HepG2 (cell line): Measurements from ENCODE around the gene ARL5A. TPM values are rescaled to one million over a fixed set of nuclear protein-coding genes. Genes with fewer than 3 reads are reported as not detected.
A peak's percentile ranks its signal among the peaks of the same experiment; 100 is the strongest.

Experiments
- ARNT ChIP-seq: fragments of 450-650 bp; IDR thresholded peaks from 2 replicates; pipeline ENCODE4 v1.6.1; 2017
- ARNTL ChIP-seq: sonication (generic); formaldehyde crosslinking; IDR thresholded peaks from 2 replicates; pipeline ENCODE4 v1.4.0; 2020; ENCODE audit warnings: mild to moderate bottlenecking, missing genetic modification reagents
- GABPA ChIP-seq, 2 experiments: IDR thresholded peaks; 2 replicates each; pipeline ENCODE4 v1.6.1; 2011 to 2016; ENCODE audit warnings: low read depth in 2 of 2, low read length in 1 of 2, missing biosample characterization in 1 of 2, missing genetic modification characterization in 1 of 2
- HIVEP1 ChIP-seq: sonication (generic); formaldehyde crosslinking; IDR thresholded peaks from 2 replicates; pipeline ENCODE4 v1.4.0; 2020; ENCODE audit warnings: mild to moderate bottlenecking, missing genetic modification reagents
- JDP2 ChIP-seq: sonication (generic); formaldehyde crosslinking; IDR thresholded peaks from 2 replicates; pipeline ENCODE4 v1.8.1; 2022; ENCODE audit warnings: missing genetic modification reagents, borderline replicate concordance
- NFIC ChIP-seq: IDR thresholded peaks from 2 replicates; pipeline ENCODE4 v1.6.1; 2012; ENCODE audit warnings: mild to moderate bottlenecking, low read length, inconsistent platforms
- NFRKB ChIP-seq: fragments of 450-650 bp; IDR thresholded peaks from 2 replicates; pipeline ENCODE4 v1.6.1; 2017
- PHF20 ChIP-seq: sonication (generic); formaldehyde crosslinking; IDR thresholded peaks from 2 replicates; pipeline ENCODE4 v1.5.0; 2020; ENCODE audit warnings: mild to moderate bottlenecking, missing genetic modification reagents
- PHF5A ChIP-seq: IDR thresholded peaks from one replicate; pipeline ENCODE4 v1.6.1; 2018; ENCODE audit warnings: low read depth, missing genetic modification reagents; ENCODE audit not compliant: unreplicated experiment
- RXRA ChIP-seq: sonication (generic); formaldehyde crosslinking; IDR thresholded peaks from 2 replicates; pipeline ENCODE4 v1.5.1; 2020; ENCODE audit warnings: missing genetic modification reagents
- SIN3A ChIP-seq: IDR thresholded peaks from 2 replicates; pipeline ENCODE4 v1.6.1; 2011; ENCODE audit warnings: low read depth, mild to moderate bottlenecking, control low read depth, low read length, borderline replicate concordance
- SIN3B ChIP-seq: fragments of 150-350 bp; IDR thresholded peaks from 2 replicates; pipeline ENCODE4 v1.6.1; 2014; ENCODE audit warnings: low read length
- SIX4 ChIP-seq: sonication (generic); formaldehyde crosslinking; IDR thresholded peaks from 2 replicates; pipeline ENCODE4 v1.4.0; 2020; ENCODE audit warnings: missing genetic modification reagents
- SNRNP70 ChIP-seq: fragments of 200-400 bp; formaldehyde crosslinking; IDR thresholded peaks from 2 replicates; pipeline ENCODE4 v1.6.1; 2017; ENCODE audit warnings: mild to moderate bottlenecking, low read depth, low read length, moderate library complexity
- SUZ12 ChIP-seq: fragments of 150-350 bp; IDR thresholded peaks from 2 replicates; pipeline ENCODE4 v1.6.1; 2014; ENCODE audit warnings: low read depth, low read length
- TCF7L2 ChIP-seq: IDR thresholded peaks from 2 replicates; pipeline ENCODE4 v1.6.1; 2011; ENCODE audit warnings: mild to moderate bottlenecking, low read depth, low read length, moderate library complexity
- ZNF205 ChIP-seq: IDR thresholded peaks from 2 replicates; pipeline ENCODE4 v1.6.1; 2018; ENCODE audit warnings: missing biosample characterization, missing genetic modification reagents
- ZNF333 ChIP-seq: sonication (generic); formaldehyde crosslinking; IDR thresholded peaks from 2 replicates; pipeline ENCODE4 v1.4.0; 2020; ENCODE audit warnings: mild to moderate bottlenecking, missing genetic modification reagents, borderline replicate concordance
- ZNF34 ChIP-seq: sonication (generic); formaldehyde crosslinking; IDR thresholded peaks from 2 replicates; pipeline ENCODE4 v1.4.0; 2020; ENCODE audit warnings: mild to moderate bottlenecking, missing genetic modification reagents, borderline replicate concordance
- ZNF883 ChIP-seq: sonication (generic); formaldehyde crosslinking; IDR thresholded peaks from 2 replicates; pipeline ENCODE4 v1.5.1; 2020; ENCODE audit warnings: mild to moderate bottlenecking, missing genetic modification reagents; ENCODE audit errors: not compliant biosample characterization
- polyA plus RNA-seq, 8 experiments: library from polyadenylated mRNA; depleted of rRNA in 3 of 8; stranded (reverse) in 7 of 8; unstranded in 1 of 8; fragments of >200 nt; fragmentation: Illumina TruSeq in 4 of 8; extraction: Trizol in 4 of 8; gene quantifications; 2 replicates each; pipeline versions ENCODE4 v1.2.1 to v1.2.3, GENCODE V29; 2011 to 2016; ENCODE audit warnings: low read depth in 4 of 8, missing spikeins in 1 of 8, mixed read lengths in 1 of 8; ENCODE audit not compliant: insufficient read depth in 1 of 8
- total RNA-seq, 5 experiments: library from RNA; depleted of rRNA; stranded (reverse); fragments of >200 nt; fragmentation: Illumina TruSeq; extraction: Trizol; gene quantifications; 2 replicates each; pipeline ENCODE4 v1.2.3, GENCODE V29; 2016; ENCODE audit warnings: low read depth in 1 of 5
- TF ChIP-seq, protein P1 (sequence below): sonication (generic); formaldehyde crosslinking; IDR thresholded peaks from 2 replicates; pipeline ENCODE4 v1.5.0; 2020; ENCODE audit warnings: missing genetic modification reagents
- TF ChIP-seq, protein P2 (sequence below): sonication (generic); formaldehyde crosslinking; IDR thresholded peaks from 2 replicates; pipeline ENCODE4 v1.8.1; 2023; ENCODE audit warnings: missing genetic modification reagents, inconsistent platforms, borderline replicate concordance
- TF ChIP-seq, protein P3 (sequence below): sonication (generic); formaldehyde crosslinking; IDR thresholded peaks from 2 replicates; pipeline ENCODE4 v1.4.0; 2020; ENCODE audit warnings: missing genetic modification reagents, borderline replicate concordance
- TF ChIP-seq, protein P4 (sequence below): sonication (generic); formaldehyde crosslinking; IDR thresholded peaks from 2 replicates; pipeline ENCODE4 v1.4.0; 2020; ENCODE audit warnings: mild to moderate bottlenecking, missing genetic modification reagents

The ARL5A gene
- total and polyA plus RNA-seq, 2 of the 13 experiments (the other 11 are each of a cell fraction or from before 2014, with no cell fraction given) = 47.5 to 149 TPM

DNA sequence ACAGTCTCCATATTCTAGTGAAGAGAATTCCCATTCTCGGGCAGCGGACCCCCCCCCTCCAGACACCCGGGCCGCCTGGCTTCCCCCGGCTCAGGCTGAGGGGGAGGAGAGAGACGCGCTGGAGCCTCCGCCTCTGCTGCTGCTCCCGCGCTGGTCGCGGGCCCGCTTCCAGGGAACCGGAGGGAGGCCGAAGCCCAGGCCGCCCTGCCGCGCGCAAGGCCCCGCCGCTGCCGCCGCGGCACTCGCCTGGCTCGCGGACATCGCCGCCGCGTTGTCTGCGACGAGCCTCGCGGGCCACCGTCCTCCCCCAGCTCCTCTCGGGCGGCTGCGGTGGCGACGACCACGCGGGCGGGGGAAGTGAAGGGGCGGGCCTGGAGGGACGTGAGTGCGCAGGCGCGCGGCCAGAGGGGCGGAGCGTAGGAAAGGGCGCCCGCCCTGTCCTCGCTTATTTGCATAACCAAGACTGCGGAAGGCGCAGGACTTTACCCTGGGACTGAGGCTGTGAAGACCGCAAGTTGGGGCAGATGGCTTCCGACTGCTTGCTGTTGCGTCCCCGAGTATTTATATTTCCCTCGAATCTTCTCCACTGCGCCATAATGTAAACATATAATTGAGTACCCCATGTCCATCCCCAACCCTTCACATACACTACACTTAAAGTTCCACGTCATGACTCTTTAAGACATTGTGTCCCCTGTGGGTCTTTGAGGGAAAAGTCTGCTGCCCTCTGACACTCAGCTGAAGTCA is at the start of gene ARL5A (continued):
- TF ChIP-seq, protein P1, sequence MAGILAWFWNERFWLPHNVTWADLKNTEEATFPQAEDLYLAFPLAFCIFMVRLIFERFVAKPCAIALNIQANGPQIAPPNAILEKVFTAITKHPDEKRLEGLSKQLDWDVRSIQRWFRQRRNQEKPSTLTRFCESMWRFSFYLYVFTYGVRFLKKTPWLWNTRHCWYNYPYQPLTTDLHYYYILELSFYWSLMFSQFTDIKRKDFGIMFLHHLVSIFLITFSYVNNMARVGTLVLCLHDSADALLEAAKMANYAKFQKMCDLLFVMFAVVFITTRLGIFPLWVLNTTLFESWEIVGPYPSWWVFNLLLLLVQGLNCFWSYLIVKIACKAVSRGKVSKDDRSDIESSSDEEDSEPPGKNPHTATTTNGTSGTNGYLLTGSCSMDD (CRISPR knock-in tag) = no peak
- TF ChIP-seq SIX4 (CRISPR knock-in tag) = no peak
- peak; percentile 54; the same call in 1 of the 2 replicates for TF ChIP-seq ZNF34 (CRISPR knock-in tag)
- no peak for TF ChIP-seq NFIC
- no peak for TF ChIP-seq ARNT
- TF ChIP-seq ZNF883 (CRISPR knock-in tag) = peak; percentile 8
- TF ChIP-seq HIVEP1 (CRISPR knock-in tag) = no peak
- no peak; the same call in 1 of the 2 replicates for TF ChIP-seq JDP2
- no peak for TF ChIP-seq PHF5A (CRISPR knock-in tag)
- TF ChIP-seq ZNF205 (CRISPR knock-in tag) = no peak; the same call in none of the 2 replicates
- no peak for TF ChIP-seq GABPA (IDR thresholded peaks at IDR 0.05; ENCODE audit: low read depth, low read length)
- TF ChIP-seq GABPA (CRISPR knock-in tag; IDR thresholded peaks at IDR 0.05; ENCODE audit: low read depth) = no peak
- TF ChIP-seq SUZ12 = no peak
- TF ChIP-seq SIN3A = peak; percentile 90; the same call in 1 of the 2 replicates
- no peak for TF ChIP-seq ARNTL
- TF ChIP-seq PHF20 = peak; percentile 46
- TF ChIP-seq SIN3B = no peak
- no peak for TF ChIP-seq SNRNP70
- peak; percentile 83; the same call in 1 of the 2 replicates for TF ChIP-seq ZNF333
- TF ChIP-seq NFRKB = no peak
- TF ChIP-seq RXRA = no peak
- TF ChIP-seq, protein P2, sequence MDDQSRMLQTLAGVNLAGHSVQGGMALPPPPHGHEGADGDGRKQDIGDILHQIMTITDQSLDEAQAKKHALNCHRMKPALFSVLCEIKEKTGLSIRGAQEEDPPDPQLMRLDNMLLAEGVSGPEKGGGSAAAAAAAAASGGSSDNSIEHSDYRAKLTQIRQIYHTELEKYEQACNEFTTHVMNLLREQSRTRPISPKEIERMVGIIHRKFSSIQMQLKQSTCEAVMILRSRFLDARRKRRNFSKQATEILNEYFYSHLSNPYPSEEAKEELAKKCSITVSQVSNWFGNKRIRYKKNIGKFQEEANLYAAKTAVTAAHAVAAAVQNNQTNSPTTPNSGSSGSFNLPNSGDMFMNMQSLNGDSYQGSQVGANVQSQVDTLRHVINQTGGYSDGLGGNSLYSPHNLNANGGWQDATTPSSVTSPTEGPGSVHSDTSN (CRISPR knock-in tag) = peak; percentile 31; the same call in 1 of the 2 replicates
- TF ChIP-seq, protein P3, sequence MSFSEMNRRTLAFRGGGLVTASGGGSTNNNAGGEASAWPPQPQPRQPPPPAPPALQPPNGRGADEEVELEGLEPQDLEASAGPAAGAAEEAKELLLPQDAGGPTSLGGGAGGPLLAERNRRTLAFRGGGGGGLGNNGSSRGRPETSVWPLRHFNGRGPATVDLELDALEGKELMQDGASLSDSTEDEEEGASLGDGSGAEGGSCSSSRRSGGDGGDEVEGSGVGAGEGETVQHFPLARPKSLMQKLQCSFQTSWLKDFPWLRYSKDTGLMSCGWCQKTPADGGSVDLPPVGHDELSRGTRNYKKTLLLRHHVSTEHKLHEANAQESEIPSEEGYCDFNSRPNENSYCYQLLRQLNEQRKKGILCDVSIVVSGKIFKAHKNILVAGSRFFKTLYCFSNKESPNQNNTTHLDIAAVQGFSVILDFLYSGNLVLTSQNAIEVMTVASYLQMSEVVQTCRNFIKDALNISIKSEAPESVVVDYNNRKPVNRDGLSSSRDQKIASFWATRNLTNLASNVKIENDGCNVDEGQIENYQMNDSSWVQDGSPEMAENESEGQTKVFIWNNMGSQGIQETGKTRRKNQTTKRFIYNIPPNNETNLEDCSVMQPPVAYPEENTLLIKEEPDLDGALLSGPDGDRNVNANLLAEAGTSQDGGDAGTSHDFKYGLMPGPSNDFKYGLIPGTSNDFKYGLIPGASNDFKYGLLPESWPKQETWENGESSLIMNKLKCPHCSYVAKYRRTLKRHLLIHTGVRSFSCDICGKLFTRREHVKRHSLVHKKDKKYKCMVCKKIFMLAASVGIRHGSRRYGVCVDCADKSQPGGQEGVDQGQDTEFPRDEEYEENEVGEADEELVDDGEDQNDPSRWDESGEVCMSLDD (CRISPR knock-in tag) = no peak
- TF ChIP-seq, protein P4, sequence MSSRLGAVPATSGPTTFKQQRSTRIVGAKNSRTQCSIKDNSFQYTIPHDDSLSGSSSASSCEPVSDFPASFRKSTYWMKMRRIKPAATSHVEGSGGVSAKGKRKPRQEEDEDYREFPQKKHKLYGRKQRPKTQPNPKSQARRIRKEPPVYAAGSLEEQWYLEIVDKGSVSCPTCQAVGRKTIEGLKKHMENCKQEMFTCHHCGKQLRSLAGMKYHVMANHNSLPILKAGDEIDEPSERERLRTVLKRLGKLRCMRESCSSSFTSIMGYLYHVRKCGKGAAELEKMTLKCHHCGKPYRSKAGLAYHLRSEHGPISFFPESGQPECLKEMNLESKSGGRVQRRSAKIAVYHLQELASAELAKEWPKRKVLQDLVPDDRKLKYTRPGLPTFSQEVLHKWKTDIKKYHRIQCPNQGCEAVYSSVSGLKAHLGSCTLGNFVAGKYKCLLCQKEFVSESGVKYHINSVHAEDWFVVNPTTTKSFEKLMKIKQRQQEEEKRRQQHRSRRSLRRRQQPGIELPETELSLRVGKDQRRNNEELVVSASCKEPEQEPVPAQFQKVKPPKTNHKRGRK (CRISPR knock-in tag) = no peak
- TF ChIP-seq TCF7L2 = no peak
